PFSK-1 (cell line): Measurements from ENCODE around the gene CD44.

Experiments used
- FOXP2 ChIP-seq: optimal IDR thresholded peaks from 2 replicates; pipeline ENCODE3; 2011; ENCODE audit warnings: borderline replicate concordance, control low read depth, inconsistent platforms; ENCODE audit not compliant: insufficient read depth; ENCODE audit errors: extremely low read length, extremely low read depth
- POLR2AphosphoS5 ChIP-seq: IDR thresholded peaks from 2 replicates; pipeline ENCODE4 v1.6.1; 2012; ENCODE audit warnings: low read depth, mild to moderate bottlenecking, control low read depth, low read length, moderate library complexity
- REST ChIP-seq, 2 experiments: IDR thresholded peaks; 2 replicates each; pipeline versions ENCODE4 v1.6.1 to v1.8.0; 2011 to 2012; ENCODE audit warnings: low read depth in 2 of 2, low read length in 2 of 2, control low read depth in 1 of 2, inconsistent platforms in 1 of 2, mild to moderate bottlenecking in 1 of 2, moderate library complexity in 1 of 2; ENCODE audit not compliant: insufficient read depth in 1 of 2
- SIN3A ChIP-seq: IDR thresholded peaks from 2 replicates; pipeline ENCODE4 v1.6.1; 2012; ENCODE audit warnings: mild to moderate bottlenecking, low read length, moderate library complexity, borderline replicate concordance; ENCODE audit not compliant: insufficient read depth
- TAF1 ChIP-seq: IDR thresholded peaks from 2 replicates; pipeline ENCODE4 v1.6.1; 2012; ENCODE audit warnings: low read length, control low read depth, borderline replicate concordance; ENCODE audit not compliant: insufficient read depth

CD44 gene

DNA sequence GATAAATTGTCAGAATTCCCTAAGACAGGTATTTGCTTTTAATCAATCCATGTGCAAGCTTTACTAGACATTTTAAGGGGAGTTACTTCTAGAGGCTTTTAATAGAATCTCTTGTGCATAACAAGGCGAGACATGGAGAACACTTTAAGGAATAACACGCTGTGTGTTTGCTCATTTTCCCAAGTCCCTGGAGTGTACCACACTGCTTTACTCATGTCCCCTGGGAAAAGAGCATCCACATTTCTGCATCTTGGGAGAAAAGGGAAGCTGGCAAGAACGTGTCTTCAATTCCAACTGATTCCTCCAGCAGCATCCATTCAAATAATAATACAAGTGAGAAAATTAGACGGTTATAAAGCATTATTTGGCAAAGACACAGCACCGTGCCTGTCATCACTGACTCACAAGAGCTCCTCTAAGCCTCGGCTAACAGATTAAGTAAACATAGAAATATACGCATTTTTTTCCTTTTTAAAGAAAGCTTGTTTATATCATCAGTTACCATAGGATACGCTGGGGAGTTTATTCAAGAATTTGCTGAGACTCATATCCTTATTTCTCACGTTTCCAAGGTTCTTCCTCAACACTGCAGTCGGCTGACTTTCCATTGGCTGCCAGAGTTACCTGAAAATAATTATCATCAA, 121.5 kb downstream of the CD44 start:
- TF ChIP-seq SIN3A, result no peak

DNA sequence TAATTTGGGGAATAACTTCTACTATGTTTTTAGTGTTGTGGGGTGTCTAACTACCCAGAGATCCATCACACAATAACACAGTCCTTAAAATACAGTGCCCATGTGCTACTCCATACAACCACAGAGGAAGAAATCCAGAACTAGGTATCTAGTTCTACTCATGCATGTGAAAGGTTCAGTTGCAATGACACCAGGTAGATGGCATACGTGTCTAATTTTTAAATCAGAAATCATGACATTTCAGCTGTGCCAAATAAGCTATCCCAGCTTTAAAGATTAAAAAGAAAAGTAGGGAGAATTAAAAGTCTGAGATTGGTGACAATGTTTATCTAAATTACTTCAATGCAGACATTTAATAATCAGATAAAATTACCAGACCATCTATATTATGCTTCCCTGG, 122.2 kb downstream of the CD44 start:
- TF ChIP-seq TAF1 (no peak), POLR2AphosphoS5 (no peak), REST (IDR thresholded peaks at IDR 0.05; ENCODE audit: insufficient read depth in 1 of 2, low read depth in 2 of 2, low read length in 2 of 2) (no peak), SIN3A (no peak), FOXP2 (no peak)

DNA sequence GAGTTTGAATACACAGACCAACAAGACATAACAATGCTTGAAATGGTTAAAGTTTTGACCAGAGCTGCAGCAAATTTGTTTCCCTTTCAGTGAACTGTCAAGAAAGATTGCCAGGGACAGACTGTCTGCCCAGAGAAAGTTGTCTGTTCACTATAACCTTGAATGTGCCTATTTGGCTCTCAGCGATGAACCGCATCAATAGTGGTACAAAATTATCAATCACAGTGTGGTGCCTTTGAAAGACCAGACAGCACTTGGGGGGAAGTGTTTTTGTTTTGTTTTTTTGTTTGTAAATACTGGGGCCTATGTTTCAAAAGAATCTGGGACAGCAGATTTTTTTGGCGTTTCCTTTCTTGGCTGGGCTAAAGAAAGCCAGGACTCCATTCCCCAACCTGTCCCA, 123.1 kb downstream of the CD44 start:
- TF ChIP-seq SIN3A (no peak), POLR2AphosphoS5 (no peak), REST (IDR thresholded peaks at IDR 0.05; ENCODE audit: insufficient read depth in 1 of 2, low read depth in 2 of 2, low read length in 2 of 2) (no peak), TAF1 (no peak), FOXP2 (no peak)

DNA sequence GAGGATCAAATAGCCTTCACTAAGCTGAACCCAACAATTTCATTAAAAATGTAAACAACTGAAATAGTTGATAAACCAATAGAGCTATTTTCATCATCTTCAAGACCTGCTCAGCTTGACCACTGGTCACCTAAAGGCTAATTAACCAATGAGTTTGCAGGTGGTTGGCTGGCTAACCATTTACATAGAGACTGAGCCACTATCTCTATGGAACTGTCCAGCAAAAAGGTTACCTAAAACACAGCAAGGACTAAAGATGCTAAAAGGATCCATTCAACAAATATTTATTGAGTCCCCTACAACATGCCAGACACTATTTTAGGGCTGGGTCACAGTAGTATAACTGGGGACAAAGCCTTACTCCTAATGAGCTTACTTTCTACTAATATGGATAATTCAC, 123.8 kb downstream of the CD44 start:
- TF ChIP-seq REST (IDR thresholded peaks at IDR 0.05; ENCODE audit: insufficient read depth in 1 of 2, low read depth in 2 of 2, low read length in 2 of 2), result peak; percentile 58 to 85; a peak in 3 of 4 replicates
- TF ChIP-seq SIN3A, result no peak
- no peak for TF ChIP-seq POLR2AphosphoS5
- no peak for TF ChIP-seq FOXP2

GRCh38 chr11:35265755-35266454, 126.9 kb downstream of the CD44 start:
- TF ChIP-seq SIN3A (no peak), POLR2AphosphoS5 (no peak), REST (IDR thresholded peaks at IDR 0.05; ENCODE audit: insufficient read depth in 1 of 2, low read depth in 2 of 2, low read length in 2 of 2) (no peak), TAF1 (no peak), FOXP2 (no peak)

- no peak for TF ChIP-seq FOXP2
These were observed 128.5 kb downstream of the CD44 start for GRCh38 chr11:35267504-35267903.
